Activated CD8-positive, alpha-beta T cell treated with anti-CD3 and anti-CD28 coated beads, Interleukin-2, amount 10 ng/mL, durations not matched to agents 7 days and 5 days (primary cell): ENCODE data around the gene TRMT44. TPM values are rescaled to one million over a fixed set of nuclear protein-coding genes. Genes with fewer than 3 reads are reported as not detected.

ENCODE experiments used
- ATAC-seq: fragments of 150-1000 bp; cut with Tn5 transposase; one replicate; pipeline ENCODE4 v1.10.0; 2021; ENCODE audit warnings: moderate library complexity
- CTCF ChIA-PET: fragments of 350-600 bp; sonication (Branson Sonifier 250); formaldehyde crosslinking; loops from one replicate; lab custom pipeline; 2021; ENCODE audit warnings: antibody characterized with exemption; lab: Charles Lee
- POLR2A ChIA-PET: fragments of 350-600 bp; sonication (Branson Sonifier 250); formaldehyde crosslinking; loops from one replicate; lab custom pipeline; 2021; ENCODE audit warnings: antibody characterized with exemption; lab: Charles Lee
- DNase-seq: peaks from one replicate; pipeline ENCODE4 v3.0.0-alpha.2; 2020
- H3K27ac Mint-ChIP-seq: one replicate; pipeline ENCODE4 v1.8.0; 2021; ENCODE audit warnings: mild to moderate bottlenecking, mixed read lengths
- H3K27me3 Mint-ChIP-seq: one replicate; pipeline ENCODE4 v1.8.0; 2021; ENCODE audit warnings: low read depth, mixed read lengths
- H3K36me3 Mint-ChIP-seq: one replicate; pipeline ENCODE4 v1.8.0; 2021; ENCODE audit warnings: low read depth, mixed read lengths
- H3K4me1 Mint-ChIP-seq: one replicate; pipeline ENCODE4 v1.8.0; 2021; ENCODE audit warnings: low read depth, mixed read lengths
- H3K4me3 Mint-ChIP-seq: one replicate; pipeline ENCODE4 v1.8.0; 2021; ENCODE audit warnings: mild to moderate bottlenecking, mixed read lengths
- H3K9me3 Mint-ChIP-seq: one replicate; pipeline ENCODE4 v1.8.0; 2022; ENCODE audit warnings: mixed read lengths; ENCODE audit not compliant: insufficient read depth
- total RNA-seq, 2 experiments: library from RNA; stranded (reverse); gene quantifications; one replicate each; pipeline ENCODE4 v1.2.3, GENCODE V29; 2021

TRMT44 gene
- total RNA-seq, 2 experiments from 2014 or later = 18.5 to 22.2 TPM

- ChIA-PET POLR2A (no interaction called here), CTCF (no interaction called here)
- ATAC-seq (no peak), DNase-seq (no peak)
- H3K27me3 Mint-ChIP-seq = no peaks in the 10 kb centered on the region
- no peaks in the 10 kb centered on the region for H3K4me1 Mint-ChIP-seq
- H3K4me3 Mint-ChIP-seq = no peak overlapping the region
- no peaks in the 10 kb centered on the region for H3K9me3 Mint-ChIP-seq
- H3K36me3 Mint-ChIP-seq = no peaks in the 10 kb centered on the region
- H3K27ac Mint-ChIP-seq = no peak overlapping the region
Measured at GRCh38 chr4:8525383-8526120, 85.0 kb downstream of the TRMT44 start.

Other genes with a start within 250 kb of the TRMT44 start
- 1 to 10 TPM; 6.3 to 7.3 TPM for gene SH3TC1, start 241.5 kb upstream of the TRMT44 start, total RNA-seq
- gene HTRA3, start 171.0 kb upstream of the TRMT44 start, total RNA-seq = not detected
- gene ACOX3, start 54 bp upstream of the TRMT44 start, total RNA-seq = 10 to 100 TPM; 13.2 to 13.6 TPM
- gene GPR78, start 139.6 kb downstream of the TRMT44 start, total RNA-seq = not detected
- under 1 TPM; 0.21 to 0.23 TPM for gene CPZ, start 152.0 kb downstream of the TRMT44 start, total RNA-seq